Erythroblast (primary cell): Measurements from ENCODE around the gene HAUS3.

ENCODE experiments used
- GATA1 ChIP-seq: IDR thresholded peaks from 2 replicates; pipeline ENCODE4 v1.6.1; 2011; ENCODE audit warnings: low read depth, mild to moderate bottlenecking, control low read depth, low read length, moderate library complexity
- POLR2A ChIP-seq: IDR thresholded peaks from 2 replicates; pipeline ENCODE4 v1.6.1; 2011; ENCODE audit warnings: mild to moderate bottlenecking, low read length

DNA sequence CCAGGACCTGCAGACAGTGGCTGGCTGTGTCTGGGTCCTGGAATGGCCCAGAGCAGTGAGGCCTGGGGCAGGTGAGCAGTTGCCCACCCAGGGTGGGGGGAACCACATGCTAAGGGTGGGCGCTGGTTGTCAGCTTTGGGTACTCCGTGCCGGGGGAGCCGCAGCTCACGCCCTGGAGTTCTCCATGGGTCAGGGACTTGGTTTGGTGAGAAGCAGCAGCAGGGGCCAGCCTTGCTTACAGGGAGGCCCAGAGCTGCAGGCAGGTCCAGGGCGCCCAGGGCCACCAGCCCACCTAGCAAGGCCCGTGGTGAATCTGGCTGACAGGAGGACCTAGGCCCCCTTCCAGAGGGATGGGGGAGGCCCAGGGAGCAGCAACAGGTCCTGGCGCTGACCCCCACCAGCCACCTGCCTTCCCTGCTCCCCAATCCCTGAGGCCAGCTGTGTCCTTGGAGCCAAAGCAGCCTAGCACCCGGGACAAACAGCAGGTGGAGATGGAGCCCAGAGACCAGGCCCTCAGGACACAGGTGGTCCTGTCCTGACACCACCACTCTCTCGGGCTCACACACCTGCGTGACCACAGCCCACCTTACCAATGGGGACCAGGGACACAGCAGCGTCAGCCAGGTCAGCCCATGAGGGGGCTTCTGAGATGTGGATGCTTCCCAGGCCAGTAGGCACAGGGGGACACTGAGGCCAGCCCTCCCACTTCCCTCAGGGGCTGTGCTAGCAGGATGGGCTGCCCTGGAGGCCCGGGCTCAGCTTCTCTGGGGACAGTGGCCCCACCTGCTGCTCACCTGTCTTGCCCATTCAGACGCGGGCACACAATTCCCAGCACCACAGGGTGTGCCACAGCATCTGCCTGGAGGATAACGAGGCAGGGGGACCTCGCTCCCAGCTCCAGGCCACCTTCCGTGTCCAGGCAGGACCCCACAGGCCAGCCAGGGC lies 16.4 kb upstream of the HAUS3 start:
- no peak for TF ChIP-seq POLR2A
- TF ChIP-seq GATA1, result no peak
